ENCODE measurements around the gene GAB2.
"Not testable (repeated sequence)": the region's sequence is repeated elsewhere in the genome, so short reads cannot be mapped to it uniquely, and the experiment has no call there.

Gene GAB2

DNA sequence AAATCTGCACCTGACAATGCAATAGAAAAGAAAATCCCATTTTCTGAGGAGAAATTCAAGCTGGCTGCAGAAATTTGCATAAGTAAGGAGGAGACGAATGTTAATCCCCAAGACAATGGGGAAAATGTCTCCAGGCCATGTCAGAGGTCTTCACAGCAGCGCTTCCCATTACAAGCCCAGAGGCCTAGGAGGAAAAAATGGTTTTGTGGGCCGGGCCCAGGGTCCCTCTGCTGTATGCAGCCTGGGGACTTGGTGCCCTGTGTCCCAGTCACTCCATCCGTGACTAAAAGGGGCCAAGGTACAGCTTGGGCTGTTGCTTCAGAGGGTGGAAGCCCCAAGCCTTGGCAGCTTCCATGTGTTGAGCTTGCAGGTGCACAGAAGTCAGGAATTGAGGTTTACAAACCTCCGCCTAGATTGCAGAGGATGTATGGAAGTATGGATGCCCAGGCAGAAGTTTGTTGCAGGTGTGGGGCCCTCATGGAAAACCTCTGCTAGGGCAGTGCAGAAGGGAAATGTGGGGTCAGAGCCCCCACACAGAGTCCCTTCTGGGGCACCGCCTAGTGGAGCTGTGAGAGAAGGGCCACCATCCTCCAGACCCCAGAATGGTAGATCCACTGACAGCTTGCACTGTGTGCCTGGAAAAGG lies 144.9 kb downstream of the GAB2 start:
- not testable (repeated sequence) for DNase-seq

DNA sequence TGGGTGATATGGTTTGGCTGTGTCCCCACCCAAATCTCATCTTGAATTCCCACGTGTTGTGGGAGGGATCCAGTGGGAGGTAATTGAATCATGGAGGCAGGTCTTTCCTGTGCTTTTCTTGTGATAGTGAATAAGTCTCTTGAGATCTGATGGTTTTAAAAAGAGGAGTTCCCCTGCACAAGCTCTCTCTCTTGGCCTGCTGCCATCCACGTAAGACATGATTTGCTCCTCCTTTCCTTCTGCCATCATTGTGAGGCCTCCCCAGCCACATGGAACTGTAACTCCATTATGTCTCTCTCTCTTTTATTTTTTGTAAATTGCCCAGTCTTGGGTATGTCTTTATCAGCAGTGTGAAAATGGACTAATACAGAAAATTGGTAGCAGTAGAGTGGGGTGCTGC lies 145.8 kb downstream of the GAB2 start:
- DNase-seq, result not testable (repeated sequence)

DNA sequence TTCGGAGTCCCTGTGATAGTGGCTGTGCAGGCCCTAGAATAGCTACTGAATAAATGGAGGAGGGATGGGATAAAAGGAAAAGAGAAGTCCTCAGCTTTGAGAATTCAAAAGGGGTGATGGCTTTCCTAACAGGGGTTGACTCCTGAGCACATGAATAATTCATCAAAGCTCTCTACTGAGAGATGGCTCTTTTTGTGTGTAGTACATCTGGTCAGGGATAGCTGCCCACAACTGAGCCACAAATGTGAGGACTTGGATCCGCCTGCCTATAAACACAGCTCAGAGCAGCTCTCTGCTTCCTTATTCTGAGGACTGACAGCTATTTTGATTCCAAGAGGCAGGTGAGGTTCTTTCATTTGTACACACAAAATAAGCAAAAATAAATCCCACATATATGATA lies 146.6 kb downstream of the GAB2 start:
- no peak for DNase-seq

DNA sequence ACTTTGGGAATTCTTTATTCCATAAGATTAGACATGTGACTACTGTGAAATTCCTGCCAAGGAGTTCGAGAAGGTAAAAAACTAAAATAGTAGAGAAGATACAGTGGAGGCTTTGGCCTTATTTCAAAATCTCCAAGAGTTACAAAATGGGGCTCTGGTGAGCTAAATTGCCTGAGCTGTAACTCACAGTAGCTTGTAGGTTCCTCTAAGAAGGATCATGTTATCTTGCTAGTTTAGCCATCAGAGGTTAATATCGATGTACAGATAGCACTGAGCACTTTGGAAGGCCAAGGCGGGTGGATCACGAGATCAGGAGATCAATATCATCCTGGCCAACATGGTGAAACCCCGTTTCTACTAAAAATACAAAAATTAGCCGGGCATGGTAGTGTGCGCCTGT lies 147.8 kb downstream of the GAB2 start:
- no peak for DNase-seq

DNA sequence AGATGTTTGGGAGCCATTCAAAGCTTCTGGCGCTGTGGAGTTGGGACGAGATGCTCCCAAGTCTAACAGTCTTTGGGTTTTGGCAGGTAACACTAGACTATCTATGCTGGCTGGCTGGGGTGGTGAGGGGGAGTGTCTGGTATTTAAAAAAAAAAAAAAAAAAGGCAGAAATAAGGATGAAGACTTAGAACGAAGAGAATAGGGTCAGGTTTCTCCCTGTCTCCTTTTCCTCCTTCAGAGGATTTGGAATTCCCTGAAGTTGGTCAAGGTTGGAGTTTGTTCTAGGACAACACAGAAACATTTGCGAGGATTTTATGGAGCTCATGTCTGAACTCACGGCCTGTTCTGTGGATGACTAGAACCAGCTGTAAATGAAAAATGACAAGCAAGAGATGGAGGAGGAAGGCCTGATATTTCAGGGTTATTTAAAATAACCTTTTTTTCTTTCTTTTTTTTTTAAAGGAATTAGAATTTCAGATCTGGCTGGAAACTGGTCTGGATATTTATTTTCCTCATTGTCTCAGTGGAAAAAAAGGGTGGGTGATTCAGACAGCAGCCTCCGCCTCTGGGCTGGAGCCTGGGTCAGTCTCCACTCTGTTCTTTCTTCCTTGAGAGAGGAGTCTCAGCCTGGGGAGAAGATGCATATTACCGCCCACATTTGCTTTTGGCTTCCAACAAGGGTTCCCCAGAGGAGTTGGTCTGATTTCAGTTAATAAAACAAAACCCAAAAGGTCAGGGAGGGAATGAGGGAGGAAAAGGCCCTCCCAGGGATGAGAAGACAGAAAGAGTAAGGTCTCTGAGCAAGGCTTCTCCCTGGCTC lies 148.8 kb downstream of the GAB2 start:
- DNase-seq, result no peak

DNA sequence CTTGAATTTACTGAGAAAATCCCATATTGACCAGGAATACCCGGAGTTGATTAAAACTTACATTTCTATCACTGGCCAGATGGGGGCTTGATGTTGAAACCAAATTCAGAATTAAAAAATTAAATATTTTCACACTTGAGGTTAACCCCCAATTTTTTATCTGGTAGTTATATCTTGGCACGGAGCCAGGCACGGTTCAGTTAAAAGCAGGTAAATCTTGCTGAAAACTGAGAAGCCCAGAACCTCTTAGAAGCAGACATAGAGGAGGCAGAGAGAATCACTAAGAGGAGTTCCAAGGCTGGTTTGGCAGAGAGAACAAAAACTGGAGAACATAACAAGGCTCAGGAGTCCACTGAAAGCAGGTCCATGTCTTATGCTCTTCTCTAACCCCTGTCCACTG lies 151.2 kb downstream of the GAB2 start:
- DNase-seq, result no peak

DNA sequence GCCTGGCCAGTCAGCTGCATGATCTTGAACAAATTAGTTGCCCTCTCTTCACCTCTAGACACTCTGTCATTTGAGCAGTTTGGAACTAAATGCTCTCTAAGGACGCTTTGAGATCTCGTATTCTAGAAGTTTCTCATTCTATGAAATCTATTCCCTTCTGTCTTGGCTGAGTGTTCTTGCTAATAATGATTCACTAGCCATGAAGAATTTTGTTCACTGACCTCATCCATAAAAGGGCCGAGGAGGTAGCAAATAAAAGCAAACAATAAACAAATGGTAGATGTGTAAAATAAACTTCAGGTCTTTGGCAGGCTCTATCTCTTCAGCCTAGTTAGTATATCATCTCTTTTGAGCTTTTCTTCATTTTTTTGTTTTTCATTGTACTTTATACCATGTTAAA lies 152.3 kb downstream of the GAB2 start:
- DNase-seq, result no peak

DNA sequence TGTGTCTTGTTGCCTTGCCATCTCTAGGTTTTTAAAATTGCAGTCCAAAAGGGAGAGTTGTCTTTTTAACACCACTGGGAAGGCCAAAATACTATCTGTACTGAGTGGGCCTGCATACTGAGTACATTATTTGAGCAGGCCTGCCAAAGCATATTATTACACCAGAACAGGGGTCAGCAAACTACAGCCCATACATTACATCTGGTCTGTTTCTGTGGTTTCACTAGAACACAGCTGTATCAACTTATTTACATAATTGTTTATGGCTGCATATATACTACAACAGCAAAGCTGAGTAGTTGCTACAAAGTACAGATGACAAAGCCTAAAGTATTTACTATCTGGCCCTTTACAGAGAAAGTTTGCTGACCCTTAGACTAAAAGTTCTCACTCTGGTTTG lies 154.9 kb downstream of the GAB2 start:
- no peak for DNase-seq

DNA sequence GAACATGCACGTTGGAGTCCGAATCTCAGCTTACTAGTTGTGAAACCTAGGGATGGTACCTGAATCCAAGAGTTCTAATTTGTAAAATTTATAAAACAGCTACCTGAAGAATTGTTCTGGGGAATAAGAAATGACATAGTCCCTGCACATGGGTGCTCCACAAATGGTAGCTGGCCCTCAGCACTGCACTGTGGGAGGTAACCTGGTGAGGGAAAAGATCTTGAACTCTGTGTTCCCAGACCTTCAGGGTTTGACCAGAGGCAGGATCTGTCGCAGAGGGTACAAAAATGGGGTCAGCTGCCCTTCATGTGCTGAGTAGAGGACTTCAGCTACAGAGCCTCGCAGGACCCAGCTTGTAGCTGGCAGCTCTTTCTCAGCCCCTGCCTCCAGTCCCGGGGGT lies 155.4 kb downstream of the GAB2 start:
- no peak for DNase-seq

DNA sequence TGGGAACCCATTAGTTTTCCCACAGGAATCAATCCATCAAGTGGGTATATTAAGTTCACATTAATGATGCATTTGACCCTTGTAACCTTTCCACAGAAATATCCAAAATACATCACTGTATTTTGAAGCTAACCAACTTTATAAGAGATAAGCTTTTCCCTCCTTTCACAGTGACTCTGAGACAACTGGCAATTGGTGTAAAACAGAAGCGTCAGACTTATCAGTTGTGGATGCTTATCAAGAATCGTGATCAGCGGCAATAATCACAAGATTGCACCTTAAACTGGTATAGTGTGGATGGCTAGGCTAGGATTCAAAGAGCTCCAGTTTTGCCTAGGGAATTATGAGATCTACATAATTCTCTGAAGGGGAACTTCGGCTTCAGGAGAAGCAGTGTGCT lies 155.8 kb downstream of the GAB2 start:
- no peak for DNase-seq

DNA sequence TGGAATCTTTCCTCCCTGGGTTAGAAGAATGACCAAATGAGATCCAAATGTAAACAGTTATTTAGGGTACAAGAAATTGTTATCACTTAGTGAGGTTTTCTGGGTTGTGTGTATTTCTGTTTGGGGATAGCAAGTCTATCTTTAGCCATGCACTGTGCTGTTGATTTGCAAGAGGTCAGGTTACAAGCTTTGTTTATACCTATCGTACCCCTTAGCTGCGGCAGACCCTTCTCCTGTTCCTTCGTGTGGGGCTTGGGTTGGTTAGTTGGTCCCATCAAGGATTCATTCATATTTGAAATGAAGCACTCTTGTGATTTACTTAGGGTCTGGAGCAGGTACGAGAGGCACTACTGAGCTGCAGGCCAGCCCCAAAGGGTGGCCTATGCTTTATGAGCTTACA lies 156.3 kb downstream of the GAB2 start:
- no peak for DNase-seq

DNA sequence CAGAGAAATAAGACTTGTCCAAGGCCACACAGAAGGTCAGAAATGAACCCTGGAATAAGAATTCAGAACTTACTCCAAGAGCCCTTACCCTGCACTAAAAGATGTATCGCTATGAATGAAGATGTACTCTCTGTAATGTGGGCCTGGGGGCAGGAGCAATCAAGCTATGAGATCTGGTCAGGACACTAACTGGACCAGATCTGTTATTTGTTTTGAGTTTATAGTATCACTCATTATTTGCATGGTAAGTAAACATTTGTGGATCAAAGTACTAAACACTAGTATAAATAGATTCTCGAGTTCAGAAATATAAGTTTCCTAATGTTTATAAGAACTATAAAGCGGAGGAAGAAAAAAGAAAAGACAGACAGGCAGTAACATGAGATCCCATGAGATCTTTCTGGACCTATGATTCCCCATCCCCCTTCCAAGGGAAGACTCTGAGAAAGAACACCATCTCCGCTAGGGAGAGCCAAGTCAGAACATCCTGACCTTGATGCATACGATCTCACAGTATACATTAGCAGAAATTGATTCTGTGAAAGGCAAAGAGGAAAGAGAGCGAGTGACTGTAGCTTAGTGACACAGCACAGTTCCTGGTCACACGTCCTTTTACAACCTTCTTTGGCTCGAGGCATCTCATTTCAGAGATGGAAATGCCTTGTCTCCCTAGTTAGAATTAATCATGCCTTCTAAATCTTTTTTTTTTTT lies 157.7 kb downstream of the GAB2 start:
- DNase-seq, result no peak

DNA sequence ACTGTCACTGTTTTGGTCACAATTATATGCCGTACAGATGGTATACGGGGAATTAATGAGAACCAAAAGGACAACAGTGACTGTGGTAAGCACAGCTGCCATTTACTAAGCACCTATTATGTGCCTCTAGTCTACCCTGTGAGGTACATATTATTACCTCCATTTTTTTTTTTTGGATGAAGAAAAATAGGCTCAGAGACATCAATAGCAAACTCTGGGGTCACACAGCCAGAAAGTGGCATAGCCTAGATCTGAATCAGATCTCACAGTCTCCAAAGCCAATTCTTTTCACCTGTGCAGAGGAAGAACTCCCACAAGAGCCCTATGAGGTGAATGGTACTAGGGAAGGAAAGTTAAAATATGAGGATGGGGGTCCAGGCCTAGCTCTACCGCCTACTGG lies 160.0 kb downstream of the GAB2 start:
- DNase-seq, result no peak

DNA sequence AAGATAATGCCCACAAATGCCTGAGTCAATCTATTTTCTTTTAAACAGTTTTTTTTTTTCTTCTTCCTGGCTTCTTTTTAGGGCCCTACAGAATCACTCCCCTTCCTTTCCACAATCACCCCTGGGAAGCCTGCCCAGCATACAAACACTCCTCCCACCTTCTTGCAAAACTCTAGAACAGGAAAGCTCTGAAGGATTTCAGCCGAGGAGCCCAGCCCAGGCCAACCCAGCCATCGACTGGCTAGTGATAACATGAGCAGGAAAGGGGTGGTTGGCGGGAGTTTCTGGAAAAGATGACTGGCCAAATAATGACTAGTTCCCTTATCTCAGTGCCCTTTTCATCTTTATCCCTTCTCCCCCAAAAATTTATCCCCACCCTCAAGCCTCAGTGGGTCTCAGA lies 160.7 kb downstream of the GAB2 start:
- no peak for DNase-seq

DNA sequence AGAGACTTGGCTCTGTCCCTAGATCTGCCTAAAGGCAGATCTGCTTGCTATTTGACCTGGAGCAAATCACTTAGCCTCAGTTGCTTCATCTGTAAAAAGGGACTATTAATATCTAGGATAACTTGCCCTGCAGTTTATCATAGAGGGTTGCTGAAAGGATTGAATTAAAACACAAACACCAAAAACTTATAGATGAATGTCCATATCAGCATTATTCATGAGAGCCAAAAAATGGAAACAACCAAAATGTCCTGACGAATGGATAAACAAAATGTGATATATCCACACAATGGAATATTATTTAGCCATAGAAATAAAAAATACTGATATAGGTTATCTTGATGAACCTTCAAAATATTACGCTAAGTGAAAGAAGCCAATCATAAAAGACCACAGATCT lies 161.7 kb downstream of the GAB2 start:
- DNase-seq, result no peak

DNA sequence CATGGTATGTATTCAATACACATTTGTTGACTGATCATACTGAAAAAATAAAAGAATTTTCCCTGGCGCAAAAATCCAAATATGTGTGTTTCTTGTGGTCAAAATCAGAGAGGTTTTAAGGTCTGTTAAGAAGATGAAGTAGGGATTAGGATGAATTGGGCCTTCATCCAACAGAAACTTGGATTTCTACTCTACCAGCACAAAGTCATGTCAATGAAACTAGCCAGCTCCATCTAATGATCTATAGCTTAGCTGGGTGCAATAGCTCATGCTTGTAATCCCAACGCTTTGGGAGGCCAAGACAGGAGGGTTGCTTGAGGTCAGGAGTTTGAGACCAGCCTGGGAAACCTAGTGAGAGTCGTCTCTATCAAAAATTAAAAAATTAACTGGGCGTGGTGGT lies 163.4 kb downstream of the GAB2 start:
- no peak for DNase-seq

DNA sequence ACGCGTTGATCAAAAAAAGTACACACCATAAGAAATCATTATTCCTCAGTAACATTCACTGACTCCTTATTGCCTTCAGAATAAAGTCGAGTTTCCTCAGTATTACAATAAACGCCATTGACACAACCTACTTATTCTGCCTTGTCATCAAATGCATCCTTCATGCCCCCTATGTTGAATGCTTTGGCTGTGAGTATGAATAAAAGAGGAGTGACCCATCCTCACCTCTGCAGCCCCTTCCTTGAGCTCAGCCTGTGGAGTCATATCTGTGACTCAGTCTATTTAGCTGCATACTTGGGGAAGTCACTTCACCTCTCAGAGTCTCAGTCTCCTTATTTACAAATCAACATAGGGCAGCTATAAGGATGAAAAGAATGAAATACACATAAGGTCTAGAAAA lies 163.8 kb downstream of the GAB2 start:
- no peak for DNase-seq

DNA sequence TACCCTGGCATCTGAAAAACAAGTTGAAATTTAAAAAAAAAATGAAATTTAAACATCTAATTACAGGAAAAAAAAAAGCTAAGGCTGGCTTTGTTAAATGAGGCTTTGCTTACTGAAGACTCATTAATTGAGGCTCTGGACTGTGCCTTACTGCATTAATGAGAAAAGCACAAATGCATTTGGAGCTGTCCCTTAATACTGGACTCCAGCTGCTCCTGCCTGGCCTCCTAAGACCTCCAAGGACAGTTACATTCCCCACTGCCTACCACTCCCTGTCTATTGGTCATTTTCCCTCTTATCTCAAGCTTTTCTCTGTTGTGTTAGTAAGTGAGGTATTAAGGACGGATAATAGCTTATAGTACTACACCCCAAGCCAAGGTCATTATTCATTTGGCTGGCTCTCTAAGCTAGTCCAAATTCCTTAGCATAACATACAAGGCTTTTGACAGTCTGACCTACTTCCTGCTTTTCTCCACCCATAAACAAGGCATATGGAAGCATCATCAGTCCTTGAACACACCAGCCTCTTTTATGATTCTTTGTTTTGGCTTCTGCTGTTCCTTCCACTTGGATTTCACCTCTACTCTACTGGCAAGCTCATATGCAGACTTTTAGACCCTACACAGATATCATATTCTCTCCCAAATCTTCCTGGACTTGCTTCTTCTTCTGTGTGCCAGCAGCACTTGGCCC lies 166.4 kb downstream of the GAB2 start:
- DNase-seq, result no peak

DNA sequence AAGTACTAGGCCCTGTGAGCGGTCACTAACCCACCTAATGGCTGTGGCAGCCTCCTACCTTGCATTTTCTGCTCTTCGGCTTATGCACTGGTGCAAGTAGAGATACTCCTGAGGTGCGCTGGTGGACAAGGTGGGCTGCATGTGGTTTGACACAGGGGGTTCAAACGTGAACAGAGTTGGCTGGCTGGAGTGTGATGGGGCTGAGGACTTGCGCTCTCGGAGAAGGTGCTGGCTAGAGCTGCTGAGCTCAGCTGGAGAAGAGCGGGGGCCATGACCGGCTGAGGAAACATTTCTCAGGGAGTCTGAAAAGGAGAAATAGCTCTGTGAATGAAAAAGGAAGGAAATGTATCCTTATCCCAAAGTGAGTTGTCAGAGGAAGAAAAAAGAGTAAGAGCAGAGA lies 167.5 kb downstream of the GAB2 start:
- no peak for DNase-seq

DNA sequence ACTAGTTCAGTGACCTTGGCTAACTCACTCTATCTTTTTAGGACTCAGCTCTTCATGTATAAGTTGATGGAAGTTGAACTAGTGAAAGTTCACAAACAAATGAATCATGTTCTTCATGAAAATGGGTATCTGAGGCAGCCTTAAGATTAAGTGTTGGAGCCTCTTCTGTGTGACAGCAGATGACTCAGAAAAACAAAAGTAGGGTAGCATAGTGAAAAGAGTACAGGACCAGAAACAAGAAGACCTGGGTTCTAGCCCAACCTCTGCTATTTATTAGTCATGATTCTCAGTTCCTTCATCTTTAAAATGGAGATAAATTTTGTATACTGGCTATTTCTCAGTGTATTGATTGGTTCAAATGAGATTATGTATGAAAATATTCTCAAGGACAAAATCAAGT lies 168.7 kb downstream of the GAB2 start:
- DNase-seq, result no peak

DNA sequence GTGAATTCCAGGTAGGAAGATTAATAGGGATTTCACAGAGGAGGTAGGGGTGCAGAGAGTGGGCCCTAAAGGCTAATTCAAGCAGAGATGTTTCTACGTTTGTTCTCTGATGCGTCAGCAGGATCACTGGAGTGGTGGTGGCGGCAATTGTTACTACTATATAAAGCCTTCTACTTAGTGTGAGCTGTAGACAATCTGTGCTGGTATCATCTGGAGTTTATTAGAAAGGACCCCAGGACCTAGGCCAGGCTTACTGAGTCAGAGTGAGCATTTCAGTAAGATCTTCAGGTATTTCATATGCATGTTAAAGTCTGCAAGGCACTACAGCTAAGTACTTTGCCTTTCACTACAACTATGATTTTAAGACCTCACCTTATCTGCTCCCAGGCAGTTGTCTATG lies 169.4 kb downstream of the GAB2 start:
- DNase-seq, result no peak

DNA sequence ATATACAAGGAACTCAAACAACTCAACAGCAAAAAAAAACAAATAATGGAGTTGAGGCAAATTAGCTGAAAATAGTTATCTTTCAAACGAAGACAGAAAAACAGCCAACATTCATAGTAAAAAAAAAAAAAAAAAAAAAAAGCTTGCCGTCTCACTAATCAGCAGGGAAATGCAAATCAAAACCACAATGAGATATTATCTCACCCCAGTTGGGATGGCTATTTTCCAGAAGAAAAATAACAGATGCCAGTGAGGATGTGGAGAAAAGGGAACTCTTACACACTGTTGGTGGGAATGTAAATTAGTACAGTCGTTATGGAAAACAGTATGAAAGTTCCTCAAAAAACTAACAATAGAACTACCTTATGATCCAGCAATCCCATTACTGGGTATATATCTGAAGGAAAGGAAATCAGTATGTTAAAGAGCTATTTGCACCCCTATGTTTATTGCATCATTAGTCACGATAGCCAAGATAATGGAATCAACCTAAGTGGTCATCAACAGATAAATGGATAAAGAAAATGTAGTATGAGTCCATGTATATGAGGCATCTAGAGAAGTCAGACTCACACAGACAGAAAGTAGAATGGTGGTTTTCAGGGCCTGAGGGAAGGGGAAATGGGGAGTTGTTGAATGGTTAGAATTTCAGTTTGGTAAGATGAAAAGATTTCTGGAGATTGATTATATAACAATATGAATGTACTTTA lies 172.9 kb downstream of the GAB2 start:
- no peak for DNase-seq

DNA sequence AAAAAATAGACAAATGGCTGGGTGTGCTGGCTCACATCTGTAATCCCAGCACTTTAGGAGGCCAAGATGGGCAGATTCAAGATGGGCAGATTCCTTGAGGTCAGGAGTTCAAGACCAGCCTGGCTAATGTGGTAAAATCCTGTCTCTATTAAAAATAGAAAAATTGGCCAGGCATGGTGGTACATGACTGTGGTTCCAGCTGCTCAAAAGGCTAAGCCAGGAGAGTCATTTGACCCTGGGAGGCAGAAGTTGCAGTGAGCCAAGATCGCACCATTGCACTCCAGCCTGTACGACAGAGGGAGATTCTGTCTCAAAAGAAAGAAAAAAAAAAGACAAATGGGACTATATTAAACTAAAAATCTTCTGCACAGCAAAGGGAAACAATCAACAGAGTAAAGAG lies 173.5 kb downstream of the GAB2 start:
- no peak for DNase-seq

All from islet precursor cell (in vitro differentiated cells).